Measurements from ENCODE around the gene SLC35F1.

GRCh38 chr6:117909638-117910037 is 2.6 kb downstream of the SLC35F1 start:
- TF ChIP-seq EZH2 (IDR thresholded peaks at IDR 0.05; ENCODE audit: insufficient read depth, poor library complexity, severe bottlenecking): no peak
- no peak for TF ChIP-seq EZH2phosphoT487 (IDR thresholded peaks at IDR 0.05; ENCODE audit: insufficient read depth, low read depth)
